ENCODE measurements around the gene SGTA.

The SGTA gene

DNA sequence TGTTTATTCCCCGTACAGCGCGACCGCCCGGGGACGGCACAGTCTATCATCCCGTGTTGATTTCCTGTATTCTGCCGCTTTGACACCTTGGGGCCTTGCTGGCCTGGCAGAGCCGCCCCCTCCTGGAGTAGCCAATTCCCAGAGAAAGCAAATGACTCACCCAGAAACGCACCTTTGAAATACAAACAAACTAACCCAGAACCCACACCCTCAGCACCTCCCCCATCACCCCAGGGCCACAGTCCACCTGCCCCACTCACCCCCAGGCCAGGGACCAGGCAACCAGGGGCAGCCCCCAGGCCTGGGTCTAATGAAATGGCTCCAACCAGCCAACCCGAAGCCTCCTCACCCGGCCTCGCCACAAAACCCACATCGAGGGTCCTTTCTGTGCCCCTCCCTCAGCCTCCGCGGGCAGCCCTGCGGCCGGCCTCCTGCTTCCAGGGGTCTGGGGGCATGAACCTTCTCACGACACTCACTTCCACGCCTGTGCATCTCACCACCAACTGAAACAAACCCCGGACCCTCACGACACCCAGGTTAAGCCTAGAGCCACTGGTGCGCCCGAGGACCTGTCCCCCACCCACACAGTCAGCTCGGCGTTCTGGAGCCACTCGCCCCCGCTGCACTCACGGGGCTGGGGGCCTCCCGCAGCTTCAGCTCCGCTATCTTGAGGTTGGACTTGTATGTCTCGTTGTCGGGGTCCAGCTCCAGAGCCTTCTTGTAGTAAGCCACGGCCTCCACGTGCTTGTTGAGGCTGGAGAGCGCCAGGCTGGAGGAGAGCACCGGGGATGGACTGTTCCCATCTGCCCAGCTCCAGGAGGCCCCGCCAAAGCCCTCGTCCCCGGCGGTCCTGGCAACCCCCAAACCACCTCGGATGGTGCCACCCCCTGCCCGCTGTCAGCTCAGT is 20.9 kb downstream of the SGTA start:
- Histone ChIP-seq H2AFZ (ENCODE audit: low read depth, low read length, severe bottlenecking) (no peak overlapping the region), H3K36me3 (ENCODE audit: low read length) (no peaks in the 10 kb centered on the region), H3K4me3 (ENCODE audit: insufficient read depth, low read length, poor library complexity, severe bottlenecking) (no peak overlapping the region), H3K4me2 (ENCODE audit: low read depth, low read length, poor library complexity, severe bottlenecking) (no peak overlapping the region), H3K79me2 (ENCODE audit: insufficient read depth, low read length) (no peaks in the 10 kb centered on the region), H3K27ac (ENCODE audit: low read depth, low read length) (no peak overlapping the region), H4K20me1 (ENCODE audit: low read depth, low read length) (no peaks in the 10 kb centered on the region), H3K9me2 (replicated peaks; ENCODE audit: insufficient read depth, low read length) (no peaks in the 10 kb centered on the region), H3F3A (ENCODE audit: insufficient read depth) (no peaks in the 10 kb centered on the region), H3K9ac (ENCODE audit: low read length) (no peak overlapping the region), H3K27me3 (ENCODE audit: low read length) (no peaks in the 10 kb centered on the region), H3K9me3 (ENCODE audit: insufficient read depth, low read length) (no peaks in the 10 kb centered on the region)
- TF ChIP-seq, protein P1, sequence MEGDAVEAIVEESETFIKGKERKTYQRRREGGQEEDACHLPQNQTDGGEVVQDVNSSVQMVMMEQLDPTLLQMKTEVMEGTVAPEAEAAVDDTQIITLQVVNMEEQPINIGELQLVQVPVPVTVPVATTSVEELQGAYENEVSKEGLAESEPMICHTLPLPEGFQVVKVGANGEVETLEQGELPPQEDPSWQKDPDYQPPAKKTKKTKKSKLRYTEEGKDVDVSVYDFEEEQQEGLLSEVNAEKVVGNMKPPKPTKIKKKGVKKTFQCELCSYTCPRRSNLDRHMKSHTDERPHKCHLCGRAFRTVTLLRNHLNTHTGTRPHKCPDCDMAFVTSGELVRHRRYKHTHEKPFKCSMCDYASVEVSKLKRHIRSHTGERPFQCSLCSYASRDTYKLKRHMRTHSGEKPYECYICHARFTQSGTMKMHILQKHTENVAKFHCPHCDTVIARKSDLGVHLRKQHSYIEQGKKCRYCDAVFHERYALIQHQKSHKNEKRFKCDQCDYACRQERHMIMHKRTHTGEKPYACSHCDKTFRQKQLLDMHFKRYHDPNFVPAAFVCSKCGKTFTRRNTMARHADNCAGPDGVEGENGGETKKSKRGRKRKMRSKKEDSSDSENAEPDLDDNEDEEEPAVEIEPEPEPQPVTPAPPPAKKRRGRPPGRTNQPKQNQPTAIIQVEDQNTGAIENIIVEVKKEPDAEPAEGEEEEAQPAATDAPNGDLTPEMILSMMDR (IDR thresholded peaks at IDR 0.05; ENCODE audit: insufficient read depth, low read length, poor library complexity, severe bottlenecking), result no peak
- TF ChIP-seq EZH2phosphoT487 (conservative IDR thresholded peaks at IDR 0.05; ENCODE audit: low read length), result no peak

DNA sequence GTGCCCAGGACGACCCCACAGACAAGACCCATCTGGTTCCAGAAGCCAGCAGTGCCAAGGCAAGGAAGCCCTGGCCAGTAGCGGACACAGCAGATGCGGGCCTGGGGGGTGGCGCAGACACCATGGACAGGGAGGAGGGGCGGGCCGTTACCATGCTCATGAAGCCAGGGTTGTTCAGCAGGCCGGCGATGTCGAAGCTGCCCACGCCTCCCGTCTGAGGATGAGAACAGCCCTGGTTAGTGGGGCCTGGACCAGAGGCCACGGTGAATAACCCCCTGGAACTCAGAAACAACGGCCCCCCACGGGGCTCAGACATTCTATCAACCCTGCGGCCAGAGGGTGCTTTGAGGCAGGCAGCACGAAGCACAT is 21.8 kb downstream of the SGTA start:
- Histone ChIP-seq H3K4me2 (ENCODE audit: low read depth, low read length, poor library complexity, severe bottlenecking) (no peak overlapping the region), H3K9ac (ENCODE audit: low read length) (no peak overlapping the region), H3K4me3 (ENCODE audit: insufficient read depth, low read length, poor library complexity, severe bottlenecking) (no peak overlapping the region), H3K9me3 (ENCODE audit: insufficient read depth, low read length) (no peaks in the 10 kb centered on the region), H3K27ac (ENCODE audit: low read depth, low read length) (no peak overlapping the region), H3K27me3 (ENCODE audit: low read length) (no peaks in the 10 kb centered on the region), H3F3A (ENCODE audit: insufficient read depth) (no peaks in the 10 kb centered on the region), H3K79me2 (ENCODE audit: insufficient read depth, low read length) (no peaks in the 10 kb centered on the region), H4K20me1 (ENCODE audit: low read depth, low read length) (no peaks in the 10 kb centered on the region), H3K9me2 (replicated peaks; ENCODE audit: insufficient read depth, low read length) (no peaks in the 10 kb centered on the region), H3K36me3 (ENCODE audit: low read length) (no peaks in the 10 kb centered on the region), H2AFZ (ENCODE audit: low read depth, low read length, severe bottlenecking) (no peak overlapping the region)
- no peak for TF ChIP-seq EZH2phosphoT487 (conservative IDR thresholded peaks at IDR 0.05; ENCODE audit: low read length)
- TF ChIP-seq, protein P1 (IDR thresholded peaks at IDR 0.05; ENCODE audit: insufficient read depth, low read length, poor library complexity, severe bottlenecking), result no peak

DNA sequence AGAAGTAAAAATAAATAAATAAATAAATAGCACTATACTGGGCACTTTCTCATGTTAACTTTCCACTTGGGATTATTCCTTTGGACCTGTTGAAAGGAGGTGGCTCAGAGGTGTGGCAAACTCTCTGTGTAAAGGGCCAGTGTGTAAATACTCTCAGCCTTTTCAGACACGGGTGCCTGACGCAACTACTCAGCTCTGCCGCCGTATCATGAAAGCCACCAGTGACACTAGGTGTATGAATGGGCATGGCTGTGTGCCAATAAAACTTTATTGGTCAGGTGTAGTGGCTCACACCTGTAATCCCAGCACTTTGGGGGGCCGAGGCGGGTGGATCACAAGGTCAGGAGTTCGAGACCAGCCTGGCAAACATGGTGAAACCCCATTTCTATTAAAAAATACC is 23.1 kb downstream of the SGTA start:
- H3K9me2 ChIP-seq (replicated peaks; ENCODE audit: insufficient read depth, low read length), result no peaks in the 10 kb centered on the region
- H3K27me3 ChIP-seq (ENCODE audit: low read length), result no peaks in the 10 kb centered on the region
- no peak overlapping the region for H3K4me2 ChIP-seq (ENCODE audit: low read depth, low read length, poor library complexity, severe bottlenecking)
- no peak overlapping the region for H3K9ac ChIP-seq (ENCODE audit: low read length)
- H2AFZ ChIP-seq (ENCODE audit: low read depth, low read length, severe bottlenecking), result no peak overlapping the region
- no peaks in the 10 kb centered on the region for H3K9me3 ChIP-seq (ENCODE audit: insufficient read depth, low read length)
- H3K27ac ChIP-seq (ENCODE audit: low read depth, low read length), result no peak overlapping the region
- no peaks in the 10 kb centered on the region for H3K36me3 ChIP-seq (ENCODE audit: low read length)
- no peaks in the 10 kb centered on the region for H3F3A ChIP-seq (ENCODE audit: insufficient read depth)
- H3K79me2 ChIP-seq (ENCODE audit: insufficient read depth, low read length), result no peaks in the 10 kb centered on the region
- TF ChIP-seq, protein P1 (IDR thresholded peaks at IDR 0.05; ENCODE audit: insufficient read depth, low read length, poor library complexity, severe bottlenecking), result no peak
- TF ChIP-seq EZH2phosphoT487 (conservative IDR thresholded peaks at IDR 0.05; ENCODE audit: low read length), result no peak
- H4K20me1 ChIP-seq (ENCODE audit: low read depth, low read length), result no peaks in the 10 kb centered on the region
- no peak overlapping the region for H3K4me3 ChIP-seq (ENCODE audit: insufficient read depth, low read length, poor library complexity, severe bottlenecking)

All from SU-DHL-6 (cell line).